GM18502 (cell line): ENCODE results near the gene PSMA7.

ENCODE experiments used
- ATAC-seq: cut with Tn5 transposase; IDR thresholded peaks from one replicate; pipeline ENCODE4 v1.9.1; 2021; ENCODE audit warnings: mild to moderate bottlenecking; ENCODE audit not compliant: unreplicated experiment, poor library complexity

Gene PSMA7

GRCh38 chr20:62174021-62174804 is 31.0 kb upstream of the PSMA7 start:
- no peak for ATAC-seq

- ATAC-seq = no peak
Observed at GRCh38 chr20:62172666-62173065, 29.5 kb upstream of the PSMA7 start.

- no peak for ATAC-seq
Observed at GRCh38 chr20:62171245-62171644, 28.1 kb upstream of the PSMA7 start.

GRCh38 chr20:62170536-62170935 is 27.3 kb upstream of the PSMA7 start:
- no peak for ATAC-seq

GRCh38 chr20:62168890-62169435 is 25.8 kb upstream of the PSMA7 start:
- ATAC-seq = no peak

GRCh38 chr20:62168061-62168460 is 24.9 kb upstream of the PSMA7 start:
- ATAC-seq = no peak

- no peak for ATAC-seq
Observed at GRCh38 chr20:62167474-62167873, 24.3 kb upstream of the PSMA7 start.

- no peak for ATAC-seq
Observed at GRCh38 chr20:62165762-62166399, 22.7 kb upstream of the PSMA7 start.

- ATAC-seq = no peak
Observed at GRCh38 chr20:62164879-62165761, 21.9 kb upstream of the PSMA7 start.

GRCh38 chr20:62163986-62164762 is 21.0 kb upstream of the PSMA7 start:
- no peak for ATAC-seq

GRCh38 chr20:62163485-62163865 is 20.3 kb upstream of the PSMA7 start:
- ATAC-seq = no peak

GRCh38 chr20:62162765-62163484 is 19.7 kb upstream of the PSMA7 start:
- no peak for ATAC-seq

GRCh38 chr20:62161347-62161746 is 18.2 kb upstream of the PSMA7 start:
- ATAC-seq = no peak

GRCh38 chr20:62160876-62161275 is 17.7 kb upstream of the PSMA7 start:
- ATAC-seq = no peak

GRCh38 chr20:62160253-62160652 is 17.1 kb upstream of the PSMA7 start:
- no peak for ATAC-seq

GRCh38 chr20:62159839-62160238 is 16.6 kb upstream of the PSMA7 start:
- ATAC-seq = no peak

GRCh38 chr20:62159052-62159451 is 15.9 kb upstream of the PSMA7 start:
- ATAC-seq = no peak

GRCh38 chr20:62158541-62158940 is 15.3 kb upstream of the PSMA7 start:
- ATAC-seq = no peak

- ATAC-seq = no peak
Observed at GRCh38 chr20:62158088-62158400, 14.8 kb upstream of the PSMA7 start.
